ENCODE results near the gene TRPT1. TPM values are rescaled to one million over a fixed set of nuclear protein-coding genes. Genes with fewer than 3 reads are reported as not detected.

Gene TRPT1
- total RNA-seq, 1 experiment from 2014 or later = 66.1 TPM

DNA sequence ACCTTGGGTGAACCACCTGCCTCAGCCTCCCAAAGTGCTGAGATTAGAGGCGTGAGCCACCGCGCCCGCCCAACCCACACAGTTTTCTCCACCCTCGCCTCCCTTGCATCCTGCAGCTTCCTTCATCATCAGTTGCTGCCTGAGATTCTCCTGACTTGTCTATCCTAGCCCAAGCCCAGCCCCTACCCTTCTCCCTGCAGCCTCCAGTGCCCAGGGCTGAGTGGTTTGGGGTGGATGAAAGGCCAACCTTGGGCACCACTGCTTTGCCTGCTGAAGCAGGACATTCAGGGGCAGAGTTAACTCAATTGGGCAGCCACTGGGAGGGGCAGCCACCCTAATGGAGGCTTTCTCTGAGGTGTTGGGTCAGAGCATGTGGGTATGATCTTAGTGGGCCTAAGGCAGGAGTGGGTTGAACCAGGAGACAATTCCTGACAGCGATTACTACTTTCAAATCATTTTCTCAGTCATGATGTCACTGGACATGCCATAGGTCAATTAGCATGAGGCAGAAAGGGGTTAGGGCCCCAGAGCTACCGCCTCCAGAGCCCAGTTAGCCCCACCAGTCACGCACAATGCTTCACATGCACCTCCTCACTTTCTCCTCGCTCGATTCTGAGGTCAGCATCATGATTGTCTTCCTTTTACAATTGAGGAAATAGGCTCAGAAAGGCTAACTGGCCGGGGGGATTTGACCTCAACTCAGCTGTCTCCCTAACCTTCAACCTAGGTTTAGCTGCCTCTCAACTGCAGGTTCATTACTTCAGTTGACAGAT is 13.9 kb upstream of the TRPT1 start:
- POLR2A ChIA-PET = no interaction called here
- Histone ChIP-seq H3K4me3 (ENCODE audit: low read depth in 2 of 2, low read length in 2 of 2) (peak overlapping the region; percentile 53 to 59), H3K9me3 (ENCODE audit: control insufficient read depth, insufficient read depth, low read depth, low read length) (no peaks in the 10 kb centered on the region), H3K27ac (ENCODE audit: low read length) (peak overlapping the region; percentile 97), H3K36me3 (ENCODE audit: control insufficient read depth, insufficient read depth, low read length) (no peaks in the 10 kb centered on the region), H3K27me3 (ENCODE audit: control insufficient read depth, insufficient read depth, low read length) (no peaks in the 10 kb centered on the region), H3K4me1 (ENCODE audit: control insufficient read depth, insufficient read depth, low read length) (peaks cover 32% of the 10 kb centered on the region)
- intact Hi-C loops (cut with micrococcal nuclease; ENCODE audit: unreplicated experiment) (loop anchor here (10.0 kb wide), 1 partner anchor 65 kb away; the partner anchor contains the start of genes CATSPERZ and ESRRA), in situ Hi-C loops (cut with HindIII; ENCODE audit: low pct_unique_long_range_greater_than_20kb, low sequenced_read_pairs) (no loop called here)
- DNase-seq (ENCODE audit: low read depth, low spot score) (no peak), ATAC-seq (no peak)
- TF ChIP-seq TCF7L2 (IDR thresholded peaks at IDR 0.05; ENCODE audit: low read depth, low read length) (no peak), POLR2AphosphoS5 (IDR thresholded peaks at IDR 0.05; ENCODE audit: low read depth, low read length) (no peak), SIN3A (IDR thresholded peaks at IDR 0.05; ENCODE audit: borderline replicate concordance, insufficient read depth, low read depth, low read length) (no peak)
- TF ChIP-seq, protein P1, sequence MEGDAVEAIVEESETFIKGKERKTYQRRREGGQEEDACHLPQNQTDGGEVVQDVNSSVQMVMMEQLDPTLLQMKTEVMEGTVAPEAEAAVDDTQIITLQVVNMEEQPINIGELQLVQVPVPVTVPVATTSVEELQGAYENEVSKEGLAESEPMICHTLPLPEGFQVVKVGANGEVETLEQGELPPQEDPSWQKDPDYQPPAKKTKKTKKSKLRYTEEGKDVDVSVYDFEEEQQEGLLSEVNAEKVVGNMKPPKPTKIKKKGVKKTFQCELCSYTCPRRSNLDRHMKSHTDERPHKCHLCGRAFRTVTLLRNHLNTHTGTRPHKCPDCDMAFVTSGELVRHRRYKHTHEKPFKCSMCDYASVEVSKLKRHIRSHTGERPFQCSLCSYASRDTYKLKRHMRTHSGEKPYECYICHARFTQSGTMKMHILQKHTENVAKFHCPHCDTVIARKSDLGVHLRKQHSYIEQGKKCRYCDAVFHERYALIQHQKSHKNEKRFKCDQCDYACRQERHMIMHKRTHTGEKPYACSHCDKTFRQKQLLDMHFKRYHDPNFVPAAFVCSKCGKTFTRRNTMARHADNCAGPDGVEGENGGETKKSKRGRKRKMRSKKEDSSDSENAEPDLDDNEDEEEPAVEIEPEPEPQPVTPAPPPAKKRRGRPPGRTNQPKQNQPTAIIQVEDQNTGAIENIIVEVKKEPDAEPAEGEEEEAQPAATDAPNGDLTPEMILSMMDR (IDR thresholded peaks at IDR 0.05) = no peak
- TF ChIP-seq, protein P2, sequence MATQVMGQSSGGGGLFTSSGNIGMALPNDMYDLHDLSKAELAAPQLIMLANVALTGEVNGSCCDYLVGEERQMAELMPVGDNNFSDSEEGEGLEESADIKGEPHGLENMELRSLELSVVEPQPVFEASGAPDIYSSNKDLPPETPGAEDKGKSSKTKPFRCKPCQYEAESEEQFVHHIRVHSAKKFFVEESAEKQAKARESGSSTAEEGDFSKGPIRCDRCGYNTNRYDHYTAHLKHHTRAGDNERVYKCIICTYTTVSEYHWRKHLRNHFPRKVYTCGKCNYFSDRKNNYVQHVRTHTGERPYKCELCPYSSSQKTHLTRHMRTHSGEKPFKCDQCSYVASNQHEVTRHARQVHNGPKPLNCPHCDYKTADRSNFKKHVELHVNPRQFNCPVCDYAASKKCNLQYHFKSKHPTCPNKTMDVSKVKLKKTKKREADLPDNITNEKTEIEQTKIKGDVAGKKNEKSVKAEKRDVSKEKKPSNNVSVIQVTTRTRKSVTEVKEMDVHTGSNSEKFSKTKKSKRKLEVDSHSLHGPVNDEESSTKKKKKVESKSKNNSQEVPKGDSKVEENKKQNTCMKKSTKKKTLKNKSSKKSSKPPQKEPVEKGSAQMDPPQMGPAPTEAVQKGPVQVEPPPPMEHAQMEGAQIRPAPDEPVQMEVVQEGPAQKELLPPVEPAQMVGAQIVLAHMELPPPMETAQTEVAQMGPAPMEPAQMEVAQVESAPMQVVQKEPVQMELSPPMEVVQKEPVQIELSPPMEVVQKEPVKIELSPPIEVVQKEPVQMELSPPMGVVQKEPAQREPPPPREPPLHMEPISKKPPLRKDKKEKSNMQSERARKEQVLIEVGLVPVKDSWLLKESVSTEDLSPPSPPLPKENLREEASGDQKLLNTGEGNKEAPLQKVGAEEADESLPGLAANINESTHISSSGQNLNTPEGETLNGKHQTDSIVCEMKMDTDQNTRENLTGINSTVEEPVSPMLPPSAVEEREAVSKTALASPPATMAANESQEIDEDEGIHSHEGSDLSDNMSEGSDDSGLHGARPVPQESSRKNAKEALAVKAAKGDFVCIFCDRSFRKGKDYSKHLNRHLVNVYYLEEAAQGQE (IDR thresholded peaks at IDR 0.05; ENCODE audit: insufficient read depth in 1 of 2, low read depth in 2 of 2, low read length in 1 of 2) = no peak
- no TSS peak for BruUV-seq (replicated peaks)
- CTCF ChIA-PET = no interaction called here

DNA sequence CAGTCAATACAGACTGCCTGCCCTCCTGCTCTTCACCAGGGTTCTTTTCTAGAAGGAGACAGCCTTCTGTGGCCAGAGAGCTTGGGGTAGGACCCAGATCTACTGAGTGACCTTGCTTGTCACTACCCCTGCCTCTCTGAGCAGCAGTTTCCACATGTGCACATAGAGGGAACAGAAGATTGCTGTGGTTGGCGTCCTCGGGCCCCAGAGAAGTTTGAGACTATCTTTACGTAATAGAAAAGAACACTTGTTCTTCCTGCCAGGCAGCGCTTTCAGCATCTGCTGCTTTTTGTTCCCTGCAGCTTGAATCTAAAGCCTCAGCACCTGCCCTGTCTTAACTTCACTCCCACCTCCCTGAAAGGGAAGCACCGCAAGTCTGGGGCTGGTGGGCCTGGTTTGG is 13.0 kb upstream of the TRPT1 start:
- ATAC-seq (no peak), DNase-seq (ENCODE audit: low read depth, low spot score) (no peak)
- Histone ChIP-seq H3K4me1 (ENCODE audit: control insufficient read depth, insufficient read depth, low read length) (peaks cover 24% of the 10 kb centered on the region), H3K36me3 (ENCODE audit: control insufficient read depth, insufficient read depth, low read length) (no peaks in the 10 kb centered on the region; the same call in 1 of the 2 replicates), H3K9me3 (ENCODE audit: control insufficient read depth, insufficient read depth, low read depth, low read length) (no peaks in the 10 kb centered on the region), H3K27me3 (ENCODE audit: control insufficient read depth, insufficient read depth, low read length) (no peaks in the 10 kb centered on the region), H3K27ac (ENCODE audit: low read length) (no peak overlapping the region), H3K4me3 (ENCODE audit: low read depth in 2 of 2, low read length in 2 of 2) (no peak overlapping the region)
- POLR2A ChIA-PET = interaction anchor here (0.6 kb wide), 1 partner anchor 270 kb away, joined by 3 read pairs; no protein-coding TSS in a partner anchor
- intact Hi-C loops (cut with micrococcal nuclease; ENCODE audit: unreplicated experiment) (no loop called here), in situ Hi-C loops (cut with HindIII; ENCODE audit: low pct_unique_long_range_greater_than_20kb, low sequenced_read_pairs) (no loop called here)
- no TSS peak for BruUV-seq (replicated peaks)
- TF ChIP-seq, protein P1 (IDR thresholded peaks at IDR 0.05) = no peak
- TF ChIP-seq POLR2AphosphoS5 (IDR thresholded peaks at IDR 0.05; ENCODE audit: low read depth, low read length) = no peak
- TF ChIP-seq, protein P2 (IDR thresholded peaks at IDR 0.05; ENCODE audit: insufficient read depth in 1 of 2, low read depth in 2 of 2, low read length in 1 of 2) = no peak
- TF ChIP-seq SIN3A (IDR thresholded peaks at IDR 0.05; ENCODE audit: borderline replicate concordance, insufficient read depth, low read depth, low read length) = no peak
- TF ChIP-seq TCF7L2 (IDR thresholded peaks at IDR 0.05; ENCODE audit: low read depth, low read length) = no peak
- CTCF ChIA-PET = no interaction called here

Data from Panc1 (cell line).